Measurements from ENCODE around the gene NKD1.

Gene NKD1

DNA sequence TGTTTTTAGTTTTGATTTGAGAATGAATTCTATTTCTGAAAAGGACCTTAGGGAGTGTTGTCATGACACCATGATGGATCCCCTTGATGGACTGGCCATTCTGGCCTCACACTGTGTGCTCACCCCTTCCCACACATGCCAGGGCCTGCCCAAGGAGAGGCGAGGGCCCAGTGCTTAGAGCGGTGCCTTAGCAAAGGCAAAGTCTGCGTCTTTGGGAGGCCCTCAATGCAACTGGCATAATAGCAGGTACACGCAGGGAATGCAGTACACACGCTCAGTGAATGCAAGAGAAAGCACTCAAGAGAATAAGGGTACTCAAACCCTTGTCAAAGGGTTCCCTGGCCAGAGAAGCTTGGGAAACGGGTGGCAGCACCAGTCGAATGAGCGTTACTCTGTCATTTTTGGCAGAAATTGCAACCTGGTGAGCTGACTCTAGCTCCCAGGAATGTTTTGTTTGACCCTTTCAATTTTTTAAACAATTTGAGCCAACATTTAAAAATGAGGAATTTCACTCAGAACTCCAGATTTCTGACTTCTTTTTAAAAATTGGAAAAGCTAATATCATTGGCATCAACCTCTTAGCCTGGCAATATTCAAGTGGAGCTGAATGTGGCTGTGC is 32.1 kb downstream of the NKD1 start:
- DNase-seq: no peak

DNA sequence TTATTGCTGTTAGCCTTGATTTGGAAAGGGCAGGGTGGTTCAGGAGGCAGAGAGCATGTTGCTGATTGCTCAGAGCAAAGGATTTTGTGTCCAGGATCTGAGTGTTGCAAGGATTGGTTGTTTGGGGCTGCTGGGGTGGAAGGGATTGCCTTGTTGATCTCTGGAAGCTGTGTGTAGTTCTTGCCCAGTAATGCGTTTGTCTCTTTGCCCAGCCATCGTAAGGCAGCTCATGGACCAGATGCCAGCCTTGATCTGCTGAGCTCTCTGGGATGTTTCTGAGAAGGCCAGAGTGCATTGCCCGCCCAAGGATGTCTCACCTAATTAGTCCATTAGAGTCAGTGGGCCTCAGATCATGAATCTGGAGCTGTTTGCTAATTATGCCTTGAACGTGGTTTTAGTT is 33.6 kb downstream of the NKD1 start:
- DNase-seq: no peak

DNA sequence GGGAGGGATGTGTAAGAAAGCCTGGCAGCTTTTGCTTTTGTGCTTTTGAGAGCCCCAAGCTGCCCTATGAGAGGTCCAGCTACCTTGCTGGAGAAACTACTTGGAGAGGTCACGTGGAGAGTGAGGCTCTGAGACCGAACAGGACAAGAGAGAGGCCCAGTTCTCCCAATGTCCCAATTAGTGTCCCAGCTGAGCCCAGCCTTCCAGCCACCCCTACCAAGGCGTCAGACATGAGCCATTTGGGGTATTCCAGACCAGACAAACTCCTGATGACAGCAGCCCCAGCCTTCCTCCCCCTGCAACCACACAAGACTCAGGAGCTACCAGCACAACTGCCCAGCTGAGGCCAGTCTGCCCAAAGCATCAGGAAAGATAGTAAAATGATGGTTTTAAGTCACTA is 35.0 kb downstream of the NKD1 start:
- no peak for DNase-seq

DNA sequence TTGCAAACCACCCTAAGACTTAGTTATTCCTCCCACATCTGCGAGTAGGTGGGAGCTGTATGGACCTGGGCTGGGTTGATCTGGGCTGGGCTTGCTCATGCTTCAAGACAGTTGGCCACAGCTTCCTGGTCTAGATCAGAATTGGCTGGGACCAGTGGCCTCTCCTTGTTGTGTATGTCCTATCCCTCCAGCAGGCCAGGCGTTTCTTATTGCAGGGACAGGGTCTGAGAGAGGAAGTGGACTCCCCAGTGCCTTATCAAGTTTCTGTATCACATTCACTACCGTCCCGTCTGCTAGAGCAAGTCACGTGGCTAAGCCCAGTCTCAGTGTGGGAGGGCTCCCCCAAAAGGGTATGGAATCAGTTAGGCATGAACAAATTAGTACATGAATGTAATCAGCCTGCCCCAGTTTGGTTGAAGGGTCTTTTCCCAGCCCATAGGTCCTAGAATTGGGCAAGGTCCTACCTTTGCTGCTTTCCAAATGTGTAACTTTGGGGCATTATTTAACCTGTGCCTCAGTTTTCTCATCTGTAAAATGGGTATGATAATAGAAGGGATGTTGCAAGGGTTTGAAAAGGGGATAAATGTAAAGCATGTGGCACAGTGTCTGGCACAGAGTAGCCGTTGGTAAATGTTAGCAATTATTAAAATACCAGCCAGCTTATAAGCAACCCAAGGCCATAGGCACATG is 36.0 kb downstream of the NKD1 start:
- DNase-seq: no peak

DNA sequence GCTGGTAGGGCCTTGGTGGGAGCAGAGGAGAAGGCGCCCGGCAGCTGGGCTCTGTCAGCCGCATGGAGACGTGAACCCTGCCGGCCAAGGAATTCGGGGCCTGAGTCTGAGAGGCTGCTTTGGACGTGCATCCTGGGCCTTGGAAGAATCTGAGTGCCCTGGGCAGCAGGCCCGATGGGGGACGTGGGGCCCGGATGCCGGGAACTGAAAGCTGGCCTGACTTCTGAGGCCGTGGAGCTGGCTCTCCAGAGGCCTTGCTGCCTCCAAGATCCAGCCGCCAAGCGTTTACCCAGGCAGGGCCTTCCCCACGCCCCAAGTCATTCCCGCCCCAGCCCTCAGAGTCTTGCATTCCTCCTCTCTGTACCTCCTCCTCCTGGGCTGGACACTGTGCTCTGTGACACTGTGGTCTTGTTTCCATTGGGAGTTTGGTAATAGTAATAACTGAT is 37.2 kb downstream of the NKD1 start:
- DNase-seq: no peak

DNA sequence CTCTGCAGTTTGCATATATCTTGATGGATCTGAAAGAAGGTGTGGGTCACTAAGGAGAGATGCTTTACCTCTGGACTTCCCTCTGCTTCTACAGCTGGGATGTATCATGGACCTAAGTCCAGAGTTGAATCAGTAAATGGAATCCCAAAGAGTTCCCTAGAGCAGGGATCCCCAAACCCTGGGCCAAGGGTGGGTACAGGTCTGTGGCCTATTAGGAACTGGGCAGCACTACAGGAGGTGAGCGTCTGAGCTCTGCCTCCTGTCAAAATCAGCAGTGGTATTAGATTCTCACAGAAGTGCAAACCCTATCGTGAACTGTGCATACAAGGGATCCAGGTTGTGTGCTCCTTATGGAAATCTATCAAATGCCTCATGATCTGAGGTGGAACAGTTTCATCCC is 39.3 kb downstream of the NKD1 start:
- no peak for DNase-seq

DNA sequence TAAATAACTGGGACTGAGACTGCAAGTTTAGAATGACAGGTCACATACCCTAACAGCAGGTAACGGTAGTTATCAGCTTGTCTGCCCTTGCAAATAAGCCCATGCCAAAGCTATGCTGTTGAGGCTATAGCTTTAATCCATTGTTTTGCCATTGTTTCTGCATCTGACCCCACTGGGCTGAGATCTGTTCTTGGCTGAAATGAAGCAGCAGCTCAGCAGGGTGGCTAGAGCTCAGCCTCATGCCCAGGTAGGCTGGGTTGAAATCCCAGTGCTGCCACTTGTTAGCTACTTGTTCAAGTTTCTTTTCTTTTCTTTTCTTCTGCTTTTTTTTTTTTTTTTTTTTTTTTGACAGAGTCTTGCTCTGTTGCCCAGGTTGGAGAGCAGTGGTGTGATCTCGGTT is 40.1 kb downstream of the NKD1 start:
- no peak for DNase-seq

DNA sequence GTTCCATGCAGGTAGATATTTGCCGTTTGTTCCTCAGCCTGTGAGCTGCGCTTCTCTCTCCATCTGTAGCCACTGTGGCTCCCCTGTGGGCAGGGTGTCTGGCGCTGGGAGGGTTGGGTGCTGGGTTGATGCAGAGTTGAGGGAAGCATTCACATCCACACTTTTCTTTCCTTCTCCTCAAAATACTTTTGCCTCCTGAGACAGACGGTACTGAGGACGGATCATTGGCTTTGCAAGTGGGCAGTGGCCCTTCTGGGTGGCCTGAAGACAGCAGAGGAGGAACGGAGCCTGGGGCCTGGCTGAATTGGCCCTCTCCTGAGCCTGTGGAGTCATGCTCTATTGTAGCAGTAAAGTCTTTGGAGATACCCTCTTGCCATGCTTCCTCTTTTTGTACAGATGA is 43.0 kb downstream of the NKD1 start:
- no peak for DNase-seq

DNA sequence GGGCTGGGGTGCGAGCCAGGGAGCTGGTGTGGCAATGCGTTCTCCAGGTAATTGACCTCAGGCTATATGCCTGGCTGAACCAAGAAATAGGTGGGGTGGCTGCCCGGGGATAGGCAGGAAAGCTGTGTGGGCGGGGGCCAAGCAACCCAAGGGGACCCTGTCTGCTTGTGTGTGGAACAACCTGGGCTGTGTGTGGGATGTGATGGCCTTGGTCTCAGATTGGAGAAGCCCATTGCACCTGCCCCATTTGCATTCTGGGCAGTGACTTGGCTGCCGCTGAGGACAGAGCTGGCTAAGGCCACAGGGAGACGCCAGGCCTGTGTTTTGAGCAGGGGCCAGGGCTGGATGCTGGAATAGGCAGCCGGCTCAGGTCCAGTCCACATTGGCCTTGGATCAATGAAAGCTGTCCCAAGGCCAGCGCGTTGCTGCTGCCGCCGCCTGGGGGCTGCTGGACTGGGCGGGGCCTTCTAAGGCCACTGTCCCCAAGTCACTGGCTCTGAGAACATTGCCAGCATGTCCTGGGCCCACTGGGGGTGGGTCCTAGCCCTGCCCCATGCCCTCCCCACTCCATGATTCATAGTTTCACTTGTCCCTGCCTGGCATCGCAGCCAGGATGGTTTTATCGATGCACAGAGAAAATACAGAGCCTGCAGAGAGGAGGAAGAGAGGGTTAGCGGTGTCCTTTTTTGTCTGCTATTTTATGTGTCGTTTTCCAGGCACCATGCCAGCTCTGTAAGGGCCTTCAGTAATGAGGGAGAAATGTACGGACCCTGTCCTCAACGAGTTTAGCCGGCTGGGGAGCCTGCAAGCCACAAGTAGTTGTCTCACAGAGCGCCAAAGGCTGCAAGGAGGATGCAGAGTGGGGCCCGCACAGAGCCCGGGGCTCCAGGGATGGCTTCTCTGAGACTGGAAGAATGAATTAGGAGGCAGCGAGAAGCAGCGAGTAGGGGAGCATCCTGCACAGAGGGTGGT is 43.9 kb downstream of the NKD1 start:
- no peak for DNase-seq

DNA sequence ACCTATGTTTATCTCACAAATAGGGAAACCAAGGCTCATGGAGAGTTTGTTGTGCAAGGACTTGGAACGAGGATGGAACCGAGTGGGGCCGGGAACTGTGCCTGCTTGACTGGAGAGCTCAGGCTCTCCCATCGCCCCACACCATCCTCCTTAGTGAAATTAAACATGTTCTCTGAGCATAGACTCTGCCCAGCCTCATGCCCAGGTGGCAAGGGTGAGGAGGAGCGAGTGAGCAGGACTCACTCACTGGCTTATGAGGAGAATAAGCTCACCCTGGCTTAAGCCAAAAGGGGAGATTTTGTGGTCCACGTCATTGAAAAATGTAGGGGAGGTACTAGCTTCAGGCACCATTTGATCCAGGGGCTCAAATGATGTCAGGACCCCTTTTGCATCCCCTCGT is 44.8 kb downstream of the NKD1 start:
- DNase-seq: no peak

DNA sequence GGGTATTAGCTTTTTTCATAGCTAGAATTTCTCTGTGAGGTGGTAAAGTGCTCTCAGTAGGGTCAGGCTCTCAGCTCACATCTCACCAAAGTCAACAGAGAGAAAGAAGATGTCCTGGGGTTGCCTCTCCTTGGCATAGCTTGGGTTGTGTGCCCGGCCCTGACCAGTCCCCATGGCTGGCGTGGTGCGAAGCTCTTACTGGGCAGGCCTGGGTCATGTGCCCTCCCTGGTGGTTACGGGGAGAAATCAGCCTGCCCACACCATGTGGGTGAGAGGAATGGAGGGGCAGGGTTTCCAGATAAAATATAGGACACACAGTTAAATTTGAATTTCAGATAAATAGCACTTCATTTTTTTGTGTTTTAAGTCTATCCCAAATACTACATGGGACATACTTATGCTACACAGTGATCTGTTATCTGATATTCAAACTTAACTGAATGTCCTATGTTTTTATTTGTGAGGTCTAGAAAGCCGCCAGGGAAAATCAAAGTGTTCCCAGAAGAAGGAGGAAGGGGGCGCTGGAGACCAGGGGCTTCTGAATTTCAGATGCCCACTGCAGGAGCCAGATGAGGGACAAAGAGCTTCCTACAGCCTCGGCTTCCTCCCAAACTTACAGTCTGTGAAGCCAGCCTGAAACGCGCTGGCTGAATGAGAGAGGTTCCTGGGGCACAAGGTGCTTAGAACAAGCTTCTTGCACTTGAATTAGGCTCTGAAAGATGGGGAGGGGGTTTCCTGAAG is 45.4 kb downstream of the NKD1 start:
- no peak for DNase-seq

DNA sequence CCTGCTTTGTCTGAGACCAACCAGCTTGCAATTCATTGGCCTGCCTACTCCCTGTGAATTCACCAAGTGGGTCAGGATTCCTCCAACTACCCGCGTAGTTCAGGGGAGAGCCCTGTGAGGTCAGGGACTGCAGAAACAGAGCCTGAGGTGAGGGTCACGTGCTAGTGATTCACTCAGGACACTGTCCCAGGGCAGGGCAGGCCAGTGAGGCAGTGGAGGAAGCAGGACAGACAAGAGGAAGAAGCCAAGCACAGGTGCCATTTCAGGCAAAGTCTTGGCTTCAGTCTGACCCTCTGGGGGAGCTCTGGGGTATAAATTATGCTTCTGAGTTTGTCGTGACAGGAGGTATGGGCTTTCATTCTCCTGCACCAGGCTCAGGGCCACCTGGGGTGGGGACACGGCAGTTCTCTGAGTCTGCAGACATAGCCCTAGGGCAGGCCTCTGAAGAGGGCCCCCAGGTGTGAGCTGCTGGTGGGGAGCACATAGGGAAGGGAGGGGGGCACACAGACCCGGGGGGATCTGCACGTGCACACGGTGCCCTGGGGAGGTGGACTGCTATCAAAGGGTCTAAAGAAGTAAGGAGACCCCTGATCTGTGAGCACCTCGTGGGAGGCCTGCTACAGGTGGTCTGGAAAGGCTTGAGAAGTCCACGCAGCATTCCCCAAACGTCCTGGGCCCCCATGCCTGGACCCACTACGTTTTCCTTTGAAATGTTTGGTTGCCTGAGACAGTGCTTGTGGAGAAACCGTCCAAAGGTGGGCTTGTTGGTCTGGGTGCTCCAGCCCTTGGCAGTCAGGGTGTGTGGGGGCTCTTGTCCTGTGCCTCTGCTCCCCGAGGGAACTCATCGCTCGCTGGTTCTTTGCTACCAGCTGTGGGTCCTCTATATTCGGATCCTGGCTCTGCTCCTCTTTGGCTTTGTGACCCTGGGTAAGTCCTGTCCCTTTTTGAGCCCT is 46.4 kb downstream of the NKD1 start:
- DNase-seq: no peak

DNA sequence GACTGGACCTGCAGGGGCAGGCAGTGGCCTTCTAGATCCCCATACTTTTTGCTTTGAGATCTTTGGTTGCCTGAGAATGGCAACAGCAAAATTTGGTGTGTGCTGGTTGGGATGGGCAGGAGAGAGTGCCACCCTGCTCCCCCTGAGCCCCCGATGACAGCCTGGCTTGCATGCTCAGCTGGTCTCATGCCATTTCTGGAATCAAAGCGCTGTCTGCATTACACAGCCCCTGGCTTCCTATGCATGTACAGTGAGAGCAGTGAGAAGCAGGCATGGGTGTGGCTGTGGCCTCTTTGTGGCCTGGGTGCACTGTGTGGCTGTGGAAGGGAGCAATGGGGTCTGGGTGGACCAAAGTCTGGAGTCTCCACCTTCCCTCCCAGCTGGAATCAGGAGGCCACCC is 47.7 kb downstream of the NKD1 start:
- no peak for DNase-seq

DNA sequence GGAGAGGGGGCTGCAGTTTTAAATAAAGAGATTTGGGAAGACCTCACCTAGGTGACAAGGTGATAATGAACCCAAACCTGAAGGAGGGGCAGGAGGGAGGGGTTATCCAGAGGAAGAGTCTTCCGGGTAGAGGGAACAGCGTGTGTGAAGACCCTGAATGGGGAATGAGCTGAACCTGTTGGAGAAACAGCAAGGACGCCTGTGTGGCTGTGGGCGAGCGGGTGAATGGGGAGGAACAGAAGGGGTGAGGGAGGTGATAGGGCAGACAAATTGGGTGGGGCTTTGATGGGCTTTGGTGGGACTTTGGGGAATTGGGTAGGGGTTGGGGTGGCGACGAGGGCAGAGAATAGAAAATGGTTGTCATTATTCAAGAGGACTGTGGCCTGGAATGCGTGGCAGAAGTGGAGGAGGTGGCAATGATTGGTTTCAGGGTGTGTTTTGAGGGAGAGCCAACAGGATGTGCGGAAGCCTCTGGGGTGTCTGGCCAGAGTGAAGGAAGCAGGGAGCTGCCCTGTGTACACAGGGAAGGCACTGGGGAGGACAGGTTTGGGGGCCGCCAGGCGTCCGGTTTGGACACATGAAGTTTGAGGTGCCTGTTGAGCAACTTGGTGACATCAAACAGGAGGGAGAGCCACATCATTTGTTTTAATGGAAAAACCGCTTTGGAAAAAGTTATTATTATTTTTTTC is 48.7 kb downstream of the NKD1 start:
- DNase-seq: no peak

DNA sequence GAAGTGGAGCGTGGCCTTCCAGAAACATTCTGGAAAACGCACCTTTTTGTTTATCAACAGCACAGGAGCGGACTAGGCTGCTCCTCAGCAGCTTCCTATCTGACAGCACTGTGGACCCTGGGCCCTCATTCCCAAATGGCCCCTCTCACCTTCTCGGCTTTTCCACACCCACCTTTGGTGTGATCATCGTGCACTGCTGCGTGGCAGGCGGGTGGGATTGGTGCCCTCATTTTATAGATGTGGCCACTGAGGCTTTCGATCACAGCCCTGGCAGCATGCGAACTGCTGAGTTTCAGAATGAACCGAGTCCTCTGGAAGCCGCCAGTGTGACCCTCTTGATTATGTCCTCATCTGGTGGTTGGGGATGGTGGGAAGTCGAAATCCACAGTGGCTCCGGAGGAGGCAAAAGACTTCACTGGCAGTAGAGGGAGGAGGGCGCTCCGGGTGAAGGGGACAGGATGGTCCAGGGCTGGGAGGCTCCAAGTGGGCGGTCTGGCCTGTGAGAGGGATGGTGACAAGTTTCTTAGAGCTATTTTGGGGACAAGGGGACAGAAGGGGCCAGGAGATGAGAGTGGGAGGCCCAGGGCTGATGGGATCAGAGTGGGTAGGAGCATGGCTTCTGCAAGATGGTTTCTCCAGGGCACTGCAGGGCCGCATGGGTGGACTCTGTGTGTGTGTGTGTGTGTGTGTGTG is 49.5 kb downstream of the NKD1 start:
- DNase-seq: no peak

DNA sequence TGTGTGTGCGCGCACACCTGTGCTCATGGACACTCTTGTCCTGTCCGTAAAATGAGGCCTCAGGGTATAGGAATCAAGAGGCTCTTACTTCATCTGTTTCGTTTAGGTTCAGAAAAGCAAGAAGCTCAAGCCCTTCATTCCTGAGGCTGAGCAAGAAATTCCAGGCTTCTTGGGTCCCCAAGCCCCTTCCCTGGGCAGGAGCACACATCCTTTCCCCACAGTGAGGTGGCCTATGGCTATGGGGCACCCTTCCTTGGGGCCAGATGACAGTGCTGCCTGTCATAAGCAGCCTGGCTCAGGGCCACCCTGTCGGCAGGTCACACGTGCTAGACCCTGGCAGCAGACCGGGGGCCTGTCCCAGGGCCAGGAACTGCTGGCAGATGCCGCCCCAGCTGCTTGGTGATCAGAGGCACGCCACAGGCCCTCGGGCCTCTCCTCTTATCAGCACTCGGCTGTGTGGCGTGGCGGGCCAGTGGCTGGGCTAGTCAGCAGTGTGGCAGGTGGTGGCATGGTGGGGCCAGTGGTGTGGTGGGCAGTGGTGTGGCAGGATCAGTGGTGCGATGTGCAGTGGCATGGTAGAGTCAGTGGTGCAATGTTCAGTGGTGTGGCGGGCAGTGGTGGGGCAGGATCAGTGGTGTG is 50.2 kb downstream of the NKD1 start:
- DNase-seq: no peak

DNA sequence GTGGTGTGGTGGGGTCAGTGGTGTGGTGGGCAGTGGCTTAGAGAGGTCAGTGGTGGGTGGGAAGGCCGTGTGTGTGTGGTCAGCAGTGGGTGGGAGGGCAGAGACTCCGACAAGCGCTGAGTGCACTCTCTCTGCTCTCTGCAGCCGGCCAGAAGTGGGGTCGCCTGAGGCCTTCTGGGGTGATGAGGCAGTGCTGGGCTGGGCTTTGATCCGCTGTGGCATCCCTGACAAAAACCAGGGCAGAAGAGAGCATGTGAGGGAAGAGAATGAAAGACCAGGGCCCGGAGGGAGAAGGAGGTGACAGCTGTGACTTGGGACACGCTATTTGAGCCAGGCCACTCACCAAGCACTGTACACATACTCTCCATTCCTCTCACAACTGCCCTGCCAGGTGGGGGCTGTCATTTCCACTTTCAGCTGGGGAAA is 50.8 kb downstream of the NKD1 start:
- no peak for DNase-seq

DNA sequence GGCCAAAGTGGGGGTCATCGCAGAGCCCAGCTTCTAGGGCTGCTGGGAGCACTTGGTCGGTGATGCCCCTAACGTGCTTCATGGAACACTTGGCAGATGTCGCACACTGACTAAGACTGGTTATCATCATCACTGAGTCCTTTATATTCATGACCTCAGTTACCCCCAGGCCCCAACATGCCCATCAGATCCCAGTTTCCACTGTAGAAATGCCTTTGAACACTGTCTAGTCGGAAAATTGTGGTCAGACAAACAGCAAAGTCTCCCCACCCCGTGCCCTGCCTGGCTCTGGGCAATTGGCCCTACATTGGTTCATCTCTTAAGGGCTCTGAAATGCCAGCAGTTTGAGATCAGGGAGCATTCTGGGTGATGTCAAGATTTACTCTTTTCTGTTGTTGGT is 51.3 kb downstream of the NKD1 start:
- DNase-seq: no peak

DNA sequence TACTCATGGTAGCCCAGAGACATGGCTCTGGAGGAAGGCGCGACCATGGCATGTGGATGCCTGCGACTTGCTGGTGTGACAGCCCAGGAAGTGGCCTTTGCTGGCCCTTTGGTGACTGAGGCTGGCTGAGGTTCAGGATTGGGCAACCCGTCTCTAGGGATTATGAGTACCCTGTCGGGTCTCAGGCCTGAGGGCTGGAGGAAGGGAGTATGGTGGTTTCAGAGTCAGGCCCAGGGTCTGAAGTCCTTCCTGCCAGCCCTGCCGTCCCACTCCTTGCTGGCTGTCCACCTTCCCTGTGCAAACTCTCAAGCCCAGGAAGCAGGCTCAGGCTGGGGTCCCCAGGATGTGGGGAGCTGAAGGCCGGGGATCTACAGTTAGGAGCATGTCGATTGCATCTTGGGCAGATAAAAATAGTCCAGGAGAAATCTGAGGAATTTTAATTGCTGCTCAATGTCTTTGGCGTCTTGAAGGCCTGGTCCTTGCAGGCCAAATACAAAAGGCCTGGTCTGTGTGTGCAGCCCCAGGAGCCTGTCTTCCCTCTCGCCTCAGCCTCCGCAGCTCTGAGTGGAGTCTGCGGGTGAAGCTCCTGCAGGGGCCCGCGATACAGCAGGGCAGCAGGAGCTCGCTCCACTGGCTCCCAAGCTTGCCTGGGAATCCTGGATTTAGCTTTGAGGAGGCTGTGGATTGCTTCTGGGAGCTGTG is 52.5 kb downstream of the NKD1 start:
- DNase-seq: no peak

Measured in activated gamma-delta T cell (primary cell).